AG09309 (cell line): ENCODE data around the gene TP53TG3B.
"Not testable (repeated sequence)": the region's sequence is repeated elsewhere in the genome, so short reads cannot be mapped to it uniquely, and the experiment has no call there.

ENCODE experiments used
- DNase-seq: peaks from one replicate; pipeline ENCODE4 v3.0.0-alpha.2; 2010; ENCODE audit warnings: low read depth
- H3K4me3 ChIP-seq: 2 replicates; pipeline ENCODE4 v1.5.1; 2011; ENCODE audit warnings: mild to moderate bottlenecking, low read depth, low read length, moderate library complexity; ENCODE audit not compliant: control insufficient read depth

The TP53TG3B gene

GRCh38 chr16:33360541-33360940, at the start of gene TP53TG3B:
Gene TP53TG3B (plus strand): TSS chr16:33360841. CDS start chr16:33360909, 68 bp downstream.
- not testable (repeated sequence) for H3K4me3 ChIP-seq, DNase-seq

GRCh38 chr16:33336226-33337012, 24.2 kb upstream of the TP53TG3B start:
- not testable (repeated sequence) for H3K4me3 ChIP-seq, DNase-seq

- not testable (repeated sequence) for H3K4me3 ChIP-seq, DNase-seq
Measured at GRCh38 chr16:33337627-33338542, 22.8 kb upstream of the TP53TG3B start.

GRCh38 chr16:33338543-33338951, 22.1 kb upstream of the TP53TG3B start:
- not testable (repeated sequence) for H3K4me3 ChIP-seq, DNase-seq

- DNase-seq, H3K4me3 ChIP-seq: not testable (repeated sequence)
Measured at GRCh38 chr16:33339093-33340061, 21.3 kb upstream of the TP53TG3B start.
